Measurements from ENCODE around the gene UNC13A. TPM values are rescaled to one million over a fixed set of nuclear protein-coding genes. Genes with fewer than 3 reads are reported as not detected.

The UNC13A gene
- total RNA-seq, 1 experiment from 2014 or later = 29.0 TPM

DNA sequence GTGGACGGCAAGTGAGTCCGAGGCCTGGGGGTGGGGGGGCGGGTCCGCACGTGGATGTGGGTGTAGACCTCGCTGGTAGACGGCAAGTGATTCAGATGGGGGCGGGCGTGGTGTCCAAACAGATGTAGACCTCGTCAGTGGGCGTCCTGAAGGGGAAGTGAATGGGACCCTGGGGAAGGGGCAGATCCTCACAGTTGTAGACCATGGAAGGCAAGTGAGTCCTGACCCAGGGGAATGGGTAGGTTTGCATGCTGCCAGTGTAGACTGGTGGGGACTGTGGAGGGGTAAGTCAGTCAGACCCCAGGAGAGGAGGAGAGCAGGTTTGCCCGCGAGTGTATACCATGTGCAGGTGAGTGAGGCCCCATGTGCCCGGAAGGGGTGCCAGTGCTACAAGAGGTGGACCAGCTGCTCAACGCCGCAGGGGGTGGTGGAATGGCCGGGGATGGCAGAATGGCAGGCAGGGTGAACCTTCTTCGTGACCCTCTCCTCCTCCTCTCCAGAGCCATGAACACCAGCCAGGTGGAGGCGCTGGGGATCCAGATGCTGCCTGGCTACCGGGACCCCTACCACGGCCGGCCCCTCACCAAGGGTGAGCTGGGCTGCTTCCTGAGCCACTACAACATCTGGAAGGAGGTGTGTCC is 110.6 kb downstream of the UNC13A start:
- H2AFZ ChIP-seq (ENCODE audit: low read depth, low read length, poor library complexity, severe bottlenecking) = no peak overlapping the region
- ChIA-PET RAD21 (ENCODE audit: low non-redundant PET in 1 of 2, low total read pairs in 2 of 2, uncharacterized antibody in 2 of 2, unreplicated experiment in 2 of 2) (interaction anchor here in 1 of 2 experiments (0.9 kb wide), 1 partner anchor 189 kb away, joined by 6 read pairs; no protein-coding TSS in a partner anchor), POLR2A (interaction anchor here (0.6 to 1.2 kb wide), 3 partner anchors 28 to 107 kb away, joined by 3 to 5 read pairs (median 4); partner anchors contain the start of gene SLC27A1), CTCF (interaction anchor here (0.6 to 1.6 kb wide), 4 partner anchors 20 to 189 kb away, joined by 3 to 8 read pairs (median 4); no protein-coding TSS in a partner anchor)
- H3K79me2 ChIP-seq (ENCODE audit: insufficient read depth, low read length) = peaks cover 3% of the 10 kb centered on the region; the same call in 1 of the 2 replicates
- BruUV-seq (replicated peaks) = no TSS peak
- no peak overlapping the region for H3K4me3 ChIP-seq (replicated peaks in 1 of 2; ENCODE audit: low read depth in 1 of 2, low read length in 2 of 2)
- ATAC-seq = no peak
- TF ChIP-seq, protein P1, sequence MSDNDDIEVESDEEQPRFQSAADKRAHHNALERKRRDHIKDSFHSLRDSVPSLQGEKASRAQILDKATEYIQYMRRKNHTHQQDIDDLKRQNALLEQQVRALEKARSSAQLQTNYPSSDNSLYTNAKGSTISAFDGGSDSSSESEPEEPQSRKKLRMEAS (IDR thresholded peaks at IDR 0.05) = no peak
- TF ChIP-seq POLR2AphosphoS5 (IDR thresholded peaks at IDR 0.05; ENCODE audit: low read depth, low read length) (no peak), CBX3 (IDR thresholded peaks at IDR 0.05; ENCODE audit: low read depth) (no peak), SIN3A (IDR thresholded peaks at IDR 0.05; ENCODE audit: low read depth) (no peak), POLR2A (IDR thresholded peaks at IDR 0.05; ENCODE audit: borderline replicate concordance, extremely low read depth, insufficient read depth, insufficient read length) (no peak), RAD21 (IDR thresholded peaks at IDR 0.05; ENCODE audit: low read depth) (no peak), JUND (IDR thresholded peaks at IDR 0.05) (no peak), ELF1 (IDR thresholded peaks at IDR 0.05; ENCODE audit: borderline replicate concordance, low read depth) (no peak), EGR1 (IDR thresholded peaks at IDR 0.05; ENCODE audit: low read depth) (no peak), FOSL1 (IDR thresholded peaks at IDR 0.05; ENCODE audit: low read depth) (no peak), TCF7L2 (IDR thresholded peaks at IDR 0.05; ENCODE audit: borderline replicate concordance, extremely low read depth, insufficient read depth, insufficient read length) (no peak), EZH2 (IDR thresholded peaks at IDR 0.05) (no peak)
- TF ChIP-seq, protein P2, sequence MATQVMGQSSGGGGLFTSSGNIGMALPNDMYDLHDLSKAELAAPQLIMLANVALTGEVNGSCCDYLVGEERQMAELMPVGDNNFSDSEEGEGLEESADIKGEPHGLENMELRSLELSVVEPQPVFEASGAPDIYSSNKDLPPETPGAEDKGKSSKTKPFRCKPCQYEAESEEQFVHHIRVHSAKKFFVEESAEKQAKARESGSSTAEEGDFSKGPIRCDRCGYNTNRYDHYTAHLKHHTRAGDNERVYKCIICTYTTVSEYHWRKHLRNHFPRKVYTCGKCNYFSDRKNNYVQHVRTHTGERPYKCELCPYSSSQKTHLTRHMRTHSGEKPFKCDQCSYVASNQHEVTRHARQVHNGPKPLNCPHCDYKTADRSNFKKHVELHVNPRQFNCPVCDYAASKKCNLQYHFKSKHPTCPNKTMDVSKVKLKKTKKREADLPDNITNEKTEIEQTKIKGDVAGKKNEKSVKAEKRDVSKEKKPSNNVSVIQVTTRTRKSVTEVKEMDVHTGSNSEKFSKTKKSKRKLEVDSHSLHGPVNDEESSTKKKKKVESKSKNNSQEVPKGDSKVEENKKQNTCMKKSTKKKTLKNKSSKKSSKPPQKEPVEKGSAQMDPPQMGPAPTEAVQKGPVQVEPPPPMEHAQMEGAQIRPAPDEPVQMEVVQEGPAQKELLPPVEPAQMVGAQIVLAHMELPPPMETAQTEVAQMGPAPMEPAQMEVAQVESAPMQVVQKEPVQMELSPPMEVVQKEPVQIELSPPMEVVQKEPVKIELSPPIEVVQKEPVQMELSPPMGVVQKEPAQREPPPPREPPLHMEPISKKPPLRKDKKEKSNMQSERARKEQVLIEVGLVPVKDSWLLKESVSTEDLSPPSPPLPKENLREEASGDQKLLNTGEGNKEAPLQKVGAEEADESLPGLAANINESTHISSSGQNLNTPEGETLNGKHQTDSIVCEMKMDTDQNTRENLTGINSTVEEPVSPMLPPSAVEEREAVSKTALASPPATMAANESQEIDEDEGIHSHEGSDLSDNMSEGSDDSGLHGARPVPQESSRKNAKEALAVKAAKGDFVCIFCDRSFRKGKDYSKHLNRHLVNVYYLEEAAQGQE (IDR thresholded peaks at IDR 0.05; ENCODE audit: low read depth) = no peak
- TF ChIP-seq, protein P3, sequence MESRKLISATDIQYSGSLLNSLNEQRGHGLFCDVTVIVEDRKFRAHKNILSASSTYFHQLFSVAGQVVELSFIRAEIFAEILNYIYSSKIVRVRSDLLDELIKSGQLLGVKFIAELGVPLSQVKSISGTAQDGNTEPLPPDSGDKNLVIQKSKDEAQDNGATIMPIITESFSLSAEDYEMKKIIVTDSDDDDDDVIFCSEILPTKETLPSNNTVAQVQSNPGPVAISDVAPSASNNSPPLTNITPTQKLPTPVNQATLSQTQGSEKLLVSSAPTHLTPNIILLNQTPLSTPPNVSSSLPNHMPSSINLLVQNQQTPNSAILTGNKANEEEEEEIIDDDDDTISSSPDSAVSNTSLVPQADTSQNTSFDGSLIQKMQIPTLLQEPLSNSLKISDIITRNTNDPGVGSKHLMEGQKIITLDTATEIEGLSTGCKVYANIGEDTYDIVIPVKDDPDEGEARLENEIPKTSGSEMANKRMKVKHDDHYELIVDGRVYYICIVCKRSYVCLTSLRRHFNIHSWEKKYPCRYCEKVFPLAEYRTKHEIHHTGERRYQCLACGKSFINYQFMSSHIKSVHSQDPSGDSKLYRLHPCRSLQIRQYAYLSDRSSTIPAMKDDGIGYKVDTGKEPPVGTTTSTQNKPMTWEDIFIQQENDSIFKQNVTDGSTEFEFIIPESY (IDR thresholded peaks at IDR 0.05; ENCODE audit: extremely low read depth, insufficient replicate concordance, low read length) = no peak
- TF ChIP-seq, protein P4, sequence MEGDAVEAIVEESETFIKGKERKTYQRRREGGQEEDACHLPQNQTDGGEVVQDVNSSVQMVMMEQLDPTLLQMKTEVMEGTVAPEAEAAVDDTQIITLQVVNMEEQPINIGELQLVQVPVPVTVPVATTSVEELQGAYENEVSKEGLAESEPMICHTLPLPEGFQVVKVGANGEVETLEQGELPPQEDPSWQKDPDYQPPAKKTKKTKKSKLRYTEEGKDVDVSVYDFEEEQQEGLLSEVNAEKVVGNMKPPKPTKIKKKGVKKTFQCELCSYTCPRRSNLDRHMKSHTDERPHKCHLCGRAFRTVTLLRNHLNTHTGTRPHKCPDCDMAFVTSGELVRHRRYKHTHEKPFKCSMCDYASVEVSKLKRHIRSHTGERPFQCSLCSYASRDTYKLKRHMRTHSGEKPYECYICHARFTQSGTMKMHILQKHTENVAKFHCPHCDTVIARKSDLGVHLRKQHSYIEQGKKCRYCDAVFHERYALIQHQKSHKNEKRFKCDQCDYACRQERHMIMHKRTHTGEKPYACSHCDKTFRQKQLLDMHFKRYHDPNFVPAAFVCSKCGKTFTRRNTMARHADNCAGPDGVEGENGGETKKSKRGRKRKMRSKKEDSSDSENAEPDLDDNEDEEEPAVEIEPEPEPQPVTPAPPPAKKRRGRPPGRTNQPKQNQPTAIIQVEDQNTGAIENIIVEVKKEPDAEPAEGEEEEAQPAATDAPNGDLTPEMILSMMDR (IDR thresholded peaks at IDR 0.05 in 2 of 3, conservative IDR thresholded peaks at IDR 0.05 in 1 of 3; ENCODE audit: borderline replicate concordance in 1 of 3, insufficient read depth in 1 of 3, low read depth in 2 of 3, low read length in 2 of 3) = no peak
- TF ChIP-seq, protein P5, sequence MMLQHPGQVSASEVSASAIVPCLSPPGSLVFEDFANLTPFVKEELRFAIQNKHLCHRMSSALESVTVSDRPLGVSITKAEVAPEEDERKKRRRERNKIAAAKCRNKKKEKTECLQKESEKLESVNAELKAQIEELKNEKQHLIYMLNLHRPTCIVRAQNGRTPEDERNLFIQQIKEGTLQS (IDR thresholded peaks at IDR 0.05) = no peak
- peak overlapping the region; percentile 46; the same call in 1 of the 2 replicates for H3K27ac ChIP-seq (ENCODE audit: low read depth, low read length)
- no peak for DNase-seq (ENCODE audit: low read depth, low spot score)
- no peaks in the 10 kb centered on the region for H3K9me2 ChIP-seq (ENCODE audit: insufficient read depth)
- intact Hi-C loops (cut with micrococcal nuclease) = loop anchor here (5.0 kb wide), 1 partner anchor 65 kb away; the partner anchor contains the start of gene PGLS
- no peaks in the 10 kb centered on the region for H3K27me3 ChIP-seq (ENCODE audit: insufficient read depth, low read length)
- no peaks in the 10 kb centered on the region for H3K9me3 ChIP-seq (ENCODE audit: control insufficient read depth in 1 of 2, insufficient read depth in 1 of 2, low read depth in 1 of 2, low read length in 2 of 2)
- H3K4me1 ChIP-seq (ENCODE audit: control insufficient read depth in 1 of 2, insufficient read depth in 2 of 2, low read length in 2 of 2) = peaks cover 16 to 41% of the 10 kb centered on the region in 2 experiments; a peak in 3 of 4 replicates
- no peak overlapping the region for H3K9ac ChIP-seq (ENCODE audit: low read length)
- no peak overlapping the region for H3K4me2 ChIP-seq (ENCODE audit: low read length)
- peaks cover 8% of the 10 kb centered on the region; the same call in 1 of the 2 replicates for H4K20me1 ChIP-seq (ENCODE audit: insufficient read depth)
- H3K36me3 ChIP-seq (ENCODE audit: control insufficient read depth in 1 of 2, insufficient read depth in 2 of 2, low read length in 2 of 2) = peaks cover 22 to 45% of the 10 kb centered on the region in 2 experiments; a peak in 3 of 4 replicates

Data from HCT116 (cell line).